ENCODE results near the gene LAMA5. TPM values are rescaled to one million over a fixed set of nuclear protein-coding genes. Genes with fewer than 3 reads are reported as not detected.
A peak's percentile ranks its signal among the peaks of the same experiment; 100 is the strongest.

Gene LAMA5
- total and polyA plus RNA-seq, 2 of the 8 experiments (the other 6 are each of a cell fraction or from before 2014, with no cell fraction given) = 34.4 to 225 TPM

GRCh38 chr20:62361799-62362589, 5.1 kb downstream of the LAMA5 start:
- peaks cover 0 to 19% (median 2%) of the 10 kb centered on the region in 4 experiments; a peak in 3 of 8 replicates for H3K36me3 ChIP-seq (ENCODE audit: control insufficient read depth in 2 of 4, insufficient read depth in 4 of 4, low read length in 3 of 4)
- H3K56ac ChIP-seq (replicated peaks; ENCODE audit: insufficient read length, low read depth, low read length) = peak overlapping the region; percentile 70
- FAIRE-seq (peak; percentile 32), DNase-seq (ENCODE audit: low read depth in 1 of 2, low spot score in 2 of 2) (peak; percentile 84 to 90)
- peaks cover 7% of the 10 kb centered on the region for H3K23me2 ChIP-seq (ENCODE audit: low read depth, low read length)
- H2AK5ac ChIP-seq (ENCODE audit: low read depth, low read length) = peak overlapping the region; percentile 95
- no peak overlapping the region for H2AFZ ChIP-seq (ENCODE audit: low read length)
- H3K9ac ChIP-seq (replicated peaks in 1 of 4; ENCODE audit: extremely low read depth in 1 of 4, low read depth in 3 of 4, low read length in 3 of 4) = peak overlapping the region in 2 of 4 experiments; percentile 62 to 65; a peak in 4 of 7 replicates
- peak overlapping the region; percentile 100 for H2BK12ac ChIP-seq (ENCODE audit: low read depth, low read length)
- H2BK20ac ChIP-seq (ENCODE audit: low read length) = peak overlapping the region; percentile 100
- WGBS, 2 experiments (ENCODE audit: extremely low coverage in 1 of 2, insufficient coverage in 1 of 2, insufficient read length in 1 of 2, insufficient replicate concordance in 2 of 2, low coverage in 1 of 2, low lambda C conversion rate in 2 of 2, missing lambda C conversion rate in 1 of 2) = 55% methylated on average over 33 of the region's 34 CpGs; no CpG with 5 or more reads in 1 of the 2 experiments
- H3K79me2 ChIP-seq (ENCODE audit: control insufficient read depth in 1 of 2, insufficient read depth in 2 of 2, low read length in 2 of 2) = peaks cover 13 to 79% of the 10 kb centered on the region in 2 experiments; a peak in 3 of 4 replicates
- H3K9me3 ChIP-seq (ENCODE audit: insufficient read depth in 2 of 2, low read depth in 1 of 2, low read length in 1 of 2) = no peaks in the 10 kb centered on the region
- H3K4ac ChIP-seq (replicated peaks; ENCODE audit: insufficient read length, low read depth, low read length) = peak overlapping the region; percentile 99
- peaks cover 7 to 16% of the 10 kb centered on the region in 2 experiments for H4K20me1 ChIP-seq (replicated peaks in 1 of 2; ENCODE audit: control insufficient read depth in 1 of 2, insufficient read depth in 2 of 2, low read length in 2 of 2)
- H3K79me1 ChIP-seq (ENCODE audit: low read depth, low read length) = peaks cover 22% of the 10 kb centered on the region
- H2BK5ac ChIP-seq (ENCODE audit: low read depth, low read length) = peak overlapping the region; percentile 99
- H3K27me3 ChIP-seq (replicated peaks in 1 of 4; ENCODE audit: control insufficient read depth in 3 of 4, extremely low read depth in 1 of 4, insufficient read depth in 3 of 4, low read length in 3 of 4) = no peaks in the 10 kb centered on the region
- peak overlapping the region; percentile 95 for H4K91ac ChIP-seq (replicated peaks; ENCODE audit: insufficient read length, low read length)
- no peak overlapping the region for H3K14ac ChIP-seq (ENCODE audit: insufficient read length)
- H3K4me2 ChIP-seq (ENCODE audit: insufficient read depth in 1 of 2, low read depth in 2 of 2, low read length in 2 of 2) = peak overlapping the region; percentile 51 to 62
- H4K5ac ChIP-seq (ENCODE audit: insufficient read length, low read depth, low read length) = peak overlapping the region; percentile 95
- peaks cover 10 to 71% (median 62%) of the 10 kb centered on the region in 4 experiments for H3K4me1 ChIP-seq (replicated peaks in 1 of 4; ENCODE audit: control insufficient read depth in 3 of 4, insufficient read depth in 4 of 4, low read length in 3 of 4)
- H3K23ac ChIP-seq (ENCODE audit: insufficient read length) = no peak overlapping the region
- peak overlapping the region; percentile 81 for H2BK120ac ChIP-seq (replicated peaks; ENCODE audit: low read depth, low read length)
- peak overlapping the region; percentile 99 for H3K18ac ChIP-seq (ENCODE audit: extremely low read depth, low read length)
- CTCF ChIA-PET (ENCODE audit: partially characterized antibody) = interaction anchor here (0.6 to 10.9 kb wide), 8 partner anchors 9 to 1015 kb away, joined by 3 to 212 read pairs (median 3); partner anchors contain the start of gene RPS21
- peak overlapping the region; percentile 92 for H3K27ac ChIP-seq (ENCODE audit: low read depth, low read length)
- H3K4me3 ChIP-seq (ENCODE audit: extremely low read depth in 1 of 4, insufficient read depth in 2 of 4, low read depth in 3 of 4, low read length in 4 of 4) = peak overlapping the region in 1 of 4 experiments; percentile 34; a peak in 2 of 8 replicates
- H4K8ac ChIP-seq (ENCODE audit: extremely low read depth, insufficient read depth, low read length) = peak overlapping the region; percentile 99
- H2BK15ac ChIP-seq (ENCODE audit: low read length) = peak overlapping the region; percentile 97; the same call in 1 of the 2 replicates
- POLR2A ChIA-PET (ENCODE audit: partially characterized antibody) = interaction anchor here (0.7 to 12.6 kb wide), 14 partner anchors 7 to 59 kb away, joined by 3 to 213 read pairs (median 4); partner anchors contain the start of genes ADRM1 and RPS21
- TF ChIP-seq TAF1 (IDR thresholded peaks at IDR 0.05; ENCODE audit: low read depth, low read length) = peak; percentile 62
- TF ChIP-seq JUND (IDR thresholded peaks at IDR 0.05; ENCODE audit: low read length) = peak; percentile 53; the same call in 1 of the 2 replicates
- peak; percentile 100 for TF ChIP-seq TEAD4 (IDR thresholded peaks at IDR 0.05; ENCODE audit: low read depth, low read length)
- TF ChIP-seq SP1 (IDR thresholded peaks at IDR 0.05; ENCODE audit: low read depth, low read length) = peak; percentile 88
- peak; percentile 31; the same call in 1 of the 2 replicates for TF ChIP-seq RBBP5 (IDR thresholded peaks at IDR 0.05; ENCODE audit: borderline replicate concordance, low read depth, low read length)
- no peak for TF ChIP-seq GABPA (IDR thresholded peaks at IDR 0.05; ENCODE audit: borderline replicate concordance, insufficient read depth, low read length)
- TF ChIP-seq BCL11A (IDR thresholded peaks at IDR 0.05; ENCODE audit: low read depth in 2 of 2, low read length in 2 of 2) = no peak
- peak; percentile 91 for TF ChIP-seq TCF12 (IDR thresholded peaks at IDR 0.05; ENCODE audit: low read depth, low read length)
- no peak for TF ChIP-seq SAP30 (IDR thresholded peaks at IDR 0.05; ENCODE audit: insufficient read depth, insufficient replicate concordance, low read length)
- TF ChIP-seq EP300 (IDR thresholded peaks at IDR 0.05; ENCODE audit: borderline replicate concordance in 1 of 2, low read depth in 2 of 2, low read length in 2 of 2) = peak; percentile 41 to 97
- no peak for TF ChIP-seq SRF (IDR thresholded peaks at IDR 0.05; ENCODE audit: low read depth, low read length)

Measured in H1 (cell line).